CD4-positive, alpha-beta T cell treated with Interleukin-15 for 1 hour (primary cell): ENCODE results near the gene TOLLIP.
"Not testable (repeated sequence)": the region's sequence is repeated elsewhere in the genome, so short reads cannot be mapped to it uniquely, and the experiment has no call there.

ENCODE experiments used
- DNase-seq: peaks from one replicate; pipeline ENCODE4 v3.0.0-alpha.2; 2020

Gene TOLLIP

GRCh38 chr11:1260023-1260501 is 49.4 kb downstream of the TOLLIP start:
- peak; percentile 32 for DNase-seq

DNA sequence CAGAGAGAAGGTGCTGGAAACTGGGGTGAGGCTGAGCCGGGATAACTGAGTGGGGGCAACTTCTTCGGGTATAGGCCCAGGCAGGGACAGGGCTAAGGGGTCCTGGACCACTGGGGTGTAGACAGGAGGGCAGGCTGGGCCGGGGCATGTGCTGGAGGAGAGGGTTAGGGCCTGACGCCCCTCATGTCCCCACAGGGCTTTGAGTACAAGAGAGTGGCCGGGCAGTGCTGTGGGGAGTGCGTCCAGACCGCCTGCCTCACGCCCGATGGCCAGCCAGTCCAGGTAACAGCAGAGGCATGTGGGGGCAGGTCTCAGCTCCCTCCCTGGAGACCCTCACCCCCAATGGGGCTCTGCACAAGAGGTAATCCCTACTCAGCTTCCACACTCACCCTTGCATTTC is 49.9 kb downstream of the TOLLIP start:
- DNase-seq = no peak

DNA sequence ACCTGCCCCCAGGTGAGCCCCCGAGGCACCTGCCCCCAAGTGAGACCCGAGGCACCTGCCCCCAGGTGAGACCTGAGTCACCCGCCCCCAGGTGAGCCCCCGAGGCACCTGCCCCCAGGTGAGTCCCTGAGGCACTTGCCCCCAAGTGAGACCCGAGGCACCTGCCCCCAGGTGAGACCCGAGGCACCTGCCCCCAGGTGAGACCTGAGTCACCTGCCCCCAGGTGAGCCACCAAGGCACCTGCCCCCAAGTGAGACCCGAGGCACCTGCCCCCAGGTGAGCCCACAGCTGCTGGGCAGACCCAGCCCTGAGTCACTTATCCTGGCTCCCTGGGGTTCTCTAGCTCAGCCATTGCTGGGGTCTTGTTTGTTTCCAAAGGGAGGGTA is 50.4 kb downstream of the TOLLIP start:
- DNase-seq = no peak

GRCh38 chr11:1258401-1259075 is 50.9 kb downstream of the TOLLIP start:
- DNase-seq = no peak

- no peak for DNase-seq
These were observed 51.5 kb downstream of the TOLLIP start for GRCh38 chr11:1257916-1258315.

DNA sequence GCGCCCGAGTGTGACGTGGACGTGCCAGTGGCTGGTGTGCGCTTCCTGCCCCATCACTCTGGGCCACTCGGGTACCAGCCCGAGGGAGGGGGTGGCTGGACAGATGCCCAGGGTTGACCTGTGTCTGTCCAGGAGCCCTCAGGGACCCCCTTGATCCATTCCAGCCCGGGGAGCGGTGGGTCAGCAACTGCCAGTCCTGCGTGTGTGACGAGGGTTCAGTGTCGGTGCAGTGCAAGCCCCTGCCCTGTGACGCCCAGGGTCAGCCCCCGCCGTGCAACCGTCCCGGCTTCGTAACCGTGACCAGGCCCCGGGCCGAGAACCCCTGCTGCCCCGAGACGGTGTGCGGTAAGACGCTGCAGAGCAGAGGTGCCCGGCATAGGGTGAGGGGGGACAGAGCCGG is 52.1 kb downstream of the TOLLIP start:
- no peak for DNase-seq

DNA sequence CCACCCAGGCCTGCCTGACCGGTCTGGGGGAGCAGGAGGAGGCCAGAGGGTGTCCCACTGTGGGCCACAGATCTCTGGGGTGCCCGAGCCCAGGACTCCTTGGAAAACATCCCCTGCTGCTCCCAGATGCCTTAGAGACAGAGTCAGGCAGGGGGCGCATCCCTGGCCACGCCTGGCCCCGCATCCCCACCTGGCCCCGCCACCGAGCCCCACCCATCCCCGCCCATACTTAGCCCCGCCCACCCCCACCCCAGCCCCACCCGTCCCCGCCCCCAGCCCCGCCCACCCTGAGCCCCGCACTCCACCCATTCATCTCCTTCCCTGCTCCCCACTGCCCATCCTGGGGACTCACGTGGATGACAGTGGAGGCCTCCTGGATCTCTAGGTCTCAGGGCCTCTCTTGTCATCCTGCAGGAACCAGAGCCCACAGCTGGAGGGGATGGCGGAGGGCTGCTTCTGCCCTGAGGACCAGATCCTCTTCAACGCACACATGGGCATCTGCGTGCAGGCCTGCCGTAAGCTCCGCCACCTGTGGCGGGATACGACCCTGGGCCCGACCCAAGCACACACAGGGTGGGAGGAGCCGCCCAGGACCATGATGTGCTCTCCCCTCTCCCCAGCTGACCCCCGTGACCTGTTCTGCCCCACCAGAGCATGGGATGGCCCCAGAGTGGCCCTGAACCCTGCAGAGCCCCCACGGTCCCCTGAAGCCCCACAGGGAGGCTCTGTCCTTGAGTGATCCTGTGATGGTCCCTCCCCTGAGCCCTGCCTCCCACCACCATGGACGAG is 53.0 kb downstream of the TOLLIP start:
- no peak for DNase-seq

DNA sequence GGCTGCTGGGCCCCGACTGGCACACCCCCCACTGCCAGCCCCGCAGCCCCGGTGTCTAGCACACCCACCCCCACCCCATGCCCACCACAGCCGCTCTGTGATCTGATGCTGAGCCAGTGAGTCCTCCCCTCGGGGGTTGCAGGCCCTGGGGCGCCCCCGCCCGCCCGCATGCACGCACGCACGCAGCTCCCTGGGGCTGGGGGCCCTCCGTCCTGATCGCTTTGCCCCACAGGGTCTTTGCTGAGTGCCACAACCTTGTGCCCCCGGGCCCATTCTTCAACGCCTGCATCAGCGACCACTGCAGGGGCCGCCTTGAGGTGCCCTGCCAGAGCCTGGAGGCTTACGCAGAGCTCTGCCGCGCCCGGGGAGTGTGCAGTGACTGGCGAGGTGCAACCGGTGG is 54.3 kb downstream of the TOLLIP start:
- DNase-seq = no peak

DNA sequence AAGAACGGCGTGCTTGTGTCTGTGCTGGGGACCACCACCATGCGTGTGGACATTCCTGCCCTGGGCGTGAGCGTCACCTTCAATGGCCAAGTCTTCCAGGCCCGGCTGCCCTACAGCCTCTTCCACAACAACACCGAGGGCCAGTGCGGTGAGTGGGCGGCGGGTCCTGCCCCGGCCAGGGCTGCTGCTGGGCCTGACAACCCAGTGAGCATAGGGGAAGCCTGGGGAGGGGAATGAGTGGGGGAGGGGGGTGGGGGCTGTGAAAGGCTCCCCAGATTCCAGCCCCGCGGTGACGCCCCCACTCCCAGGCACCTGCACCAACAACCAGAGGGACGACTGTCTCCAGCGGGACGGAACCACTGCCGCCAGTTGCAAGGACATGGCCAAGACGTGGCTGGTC is 54.7 kb downstream of the TOLLIP start:
- no peak for DNase-seq

DNA sequence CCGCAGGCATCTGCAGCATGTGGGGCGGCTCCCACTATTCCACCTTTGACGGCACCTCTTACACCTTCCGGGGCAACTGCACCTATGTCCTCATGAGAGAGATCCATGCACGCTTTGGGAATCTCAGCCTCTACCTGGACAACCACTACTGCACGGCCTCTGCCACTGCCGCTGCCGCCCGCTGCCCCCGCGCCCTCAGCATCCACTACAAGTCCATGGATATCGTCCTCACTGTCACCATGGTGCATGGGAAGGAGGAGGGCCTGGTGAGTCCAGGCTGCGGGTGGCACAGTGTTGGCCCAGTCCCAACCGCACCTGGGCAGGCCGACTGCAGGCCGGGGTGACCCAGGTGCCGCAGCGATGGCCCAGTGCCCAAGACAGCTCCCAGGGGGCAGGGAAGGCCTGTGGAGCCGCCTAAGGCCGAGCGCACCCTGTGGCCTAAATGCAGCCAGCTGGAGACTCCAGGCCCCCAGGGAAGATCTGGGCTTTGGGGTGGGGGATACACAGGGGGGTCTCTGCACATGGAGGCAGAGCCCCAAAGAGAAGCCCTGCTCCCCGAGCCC is 55.3 kb downstream of the TOLLIP start:
- no peak for DNase-seq

- no peak for DNase-seq
These were observed 56.3 kb downstream of the TOLLIP start for GRCh38 chr11:1253103-1253485.

DNA sequence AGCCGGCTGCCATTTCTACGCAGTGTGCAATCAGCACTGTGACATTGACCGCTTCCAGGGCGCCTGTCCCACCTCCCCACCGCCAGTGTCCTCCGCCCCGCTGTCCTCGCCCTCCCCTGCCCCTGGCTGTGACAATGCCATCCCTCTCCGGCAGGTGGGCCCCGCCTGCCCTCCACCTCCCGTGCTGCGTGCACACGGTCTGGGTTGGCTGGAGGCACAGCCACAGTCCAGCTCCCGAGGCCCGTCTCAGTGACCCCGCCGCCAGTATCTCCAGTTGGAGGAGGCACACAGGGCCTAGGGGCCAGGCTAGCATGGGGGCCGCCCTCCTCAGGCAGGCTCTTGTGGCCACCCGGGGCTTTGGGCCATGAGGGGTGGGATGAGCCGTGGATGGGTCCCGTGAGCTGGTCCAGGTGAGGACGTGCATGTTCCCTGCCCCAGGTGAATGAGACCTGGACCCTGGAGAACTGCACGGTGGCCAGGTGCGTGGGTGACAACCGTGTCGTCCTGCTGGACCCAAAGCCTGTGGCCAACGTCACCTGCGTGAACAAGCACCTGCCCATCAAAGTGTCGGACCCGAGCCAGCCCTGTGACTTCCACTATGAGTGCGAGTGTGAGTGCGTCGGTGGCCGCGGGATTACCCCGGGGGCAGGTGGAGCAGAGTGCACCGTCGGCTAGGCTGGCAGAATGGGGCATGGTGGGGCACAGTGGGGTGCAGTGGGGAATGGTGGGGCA is 56.9 kb downstream of the TOLLIP start:
- no peak for DNase-seq

DNA sequence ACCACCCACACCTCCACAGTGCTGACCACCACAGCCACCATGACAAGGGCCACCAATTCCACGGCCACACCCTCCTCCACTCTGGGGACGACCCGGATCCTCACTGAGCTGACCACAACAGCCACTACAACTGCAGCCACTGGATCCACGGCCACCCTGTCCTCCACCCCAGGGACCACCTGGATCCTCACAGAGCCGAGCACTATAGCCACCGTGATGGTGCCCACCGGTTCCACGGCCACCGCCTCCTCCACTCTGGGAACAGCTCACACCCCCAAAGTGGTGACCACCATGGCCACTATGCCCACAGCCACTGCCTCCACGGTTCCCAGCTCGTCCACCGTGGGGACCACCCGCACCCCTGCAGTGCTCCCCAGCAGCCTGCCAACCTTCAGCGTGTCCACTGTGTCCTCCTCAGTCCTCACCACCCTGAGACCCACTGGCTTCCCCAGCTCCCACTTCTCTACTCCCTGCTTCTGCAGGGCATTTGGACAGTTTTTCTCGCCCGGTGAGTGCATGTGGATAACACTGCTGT is 58.1 kb downstream of the TOLLIP start:
- DNase-seq = no peak

- DNase-seq = not testable (repeated sequence)
These were observed 59.0 kb downstream of the TOLLIP start for GRCh38 chr11:1250411-1250810.

GRCh38 chr11:1248951-1249350 is 60.5 kb downstream of the TOLLIP start:
- DNase-seq = not testable (repeated sequence)

- DNase-seq = not testable (repeated sequence)
These were observed 62.4 kb downstream of the TOLLIP start for GRCh38 chr11:1247026-1247425.

- DNase-seq = not testable (repeated sequence)
These were observed 63.1 kb downstream of the TOLLIP start for GRCh38 chr11:1246301-1246700.

- not testable (repeated sequence) for DNase-seq
These were observed 63.7 kb downstream of the TOLLIP start for GRCh38 chr11:1245717-1246116.

- not testable (repeated sequence) for DNase-seq
These were observed 64.9 kb downstream of the TOLLIP start for GRCh38 chr11:1244557-1244956.

DNA sequence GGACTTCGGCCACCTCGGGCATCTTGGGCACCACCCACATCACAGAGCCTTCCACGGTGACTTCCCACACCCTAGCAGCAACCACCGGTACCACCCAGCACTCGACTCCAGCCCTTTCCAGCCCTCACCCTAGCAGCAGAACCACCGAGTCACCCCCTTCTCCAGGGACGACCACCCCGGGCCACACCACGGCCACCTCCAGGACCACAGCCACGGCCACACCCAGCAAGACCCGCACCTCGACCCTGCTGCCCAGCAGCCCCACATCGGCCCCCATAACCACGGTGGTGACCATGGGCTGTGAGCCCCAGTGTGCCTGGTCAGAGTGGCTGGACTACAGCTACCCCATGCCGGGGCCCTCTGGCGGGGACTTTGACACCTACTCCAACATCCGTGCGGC is 65.9 kb downstream of the TOLLIP start:
- not testable (repeated sequence) for DNase-seq

DNA sequence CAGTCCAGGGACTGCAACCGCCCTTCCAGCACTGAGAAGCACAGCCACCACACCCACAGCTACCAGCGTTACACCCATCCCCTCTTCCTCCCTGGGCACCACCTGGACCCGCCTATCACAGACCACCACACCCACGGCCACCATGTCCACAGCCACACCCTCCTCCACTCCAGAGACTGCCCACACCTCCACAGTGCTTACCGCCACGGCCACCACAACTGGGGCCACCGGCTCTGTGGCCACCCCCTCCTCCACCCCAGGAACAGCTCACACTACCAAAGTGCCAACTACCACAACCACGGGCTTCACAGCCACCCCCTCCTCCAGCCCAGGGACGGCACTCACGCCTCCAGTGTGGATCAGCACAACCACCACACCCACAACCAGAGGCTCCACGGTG is 66.7 kb downstream of the TOLLIP start:
- not testable (repeated sequence) for DNase-seq

DNA sequence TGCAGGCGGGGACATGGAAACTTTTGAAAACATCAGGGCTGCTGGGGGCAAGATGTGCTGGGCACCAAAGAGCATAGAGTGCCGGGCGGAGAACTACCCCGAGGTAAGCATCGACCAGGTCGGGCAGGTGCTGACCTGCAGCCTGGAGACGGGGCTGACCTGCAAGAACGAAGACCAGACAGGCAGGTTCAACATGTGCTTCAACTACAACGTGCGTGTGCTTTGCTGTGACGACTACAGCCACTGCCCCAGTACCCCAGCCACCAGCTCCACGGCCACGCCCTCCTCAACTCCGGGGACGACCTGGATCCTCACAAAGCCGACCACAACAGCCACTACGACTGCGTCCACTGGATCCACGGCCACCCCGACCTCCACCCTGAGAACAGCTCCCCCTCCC is 67.1 kb downstream of the TOLLIP start:
- DNase-seq = no peak

GRCh38 chr11:1241706-1242105 is 67.7 kb downstream of the TOLLIP start:
- DNase-seq = no peak
